Measurements from ENCODE around the gene SKAP2.

DNA sequence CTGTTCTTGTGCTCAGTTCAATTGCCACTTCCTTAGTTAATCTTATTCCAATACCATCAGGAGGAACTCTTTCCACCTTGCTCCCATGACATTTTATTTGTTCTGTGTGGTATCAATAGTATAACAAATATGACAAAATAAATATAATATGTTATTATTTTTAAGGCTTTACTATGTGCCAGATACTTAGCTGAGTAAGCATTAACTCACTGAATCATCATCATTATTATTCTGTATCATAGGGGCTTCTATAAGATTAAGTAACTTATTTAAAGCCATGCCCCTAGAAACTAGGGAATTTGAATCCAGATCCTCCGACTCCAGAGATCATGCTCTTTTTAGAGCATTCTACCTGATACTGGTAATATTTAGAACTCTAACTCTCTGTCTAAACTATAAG is 33.5 kb upstream of the SKAP2 start:
- TF ChIP-seq POLR2A (IDR thresholded peaks at IDR 0.05; ENCODE audit: low read length) (no peak), GATA1 (IDR thresholded peaks at IDR 0.05; ENCODE audit: low read depth, low read length) (no peak)

All from erythroblast (primary cell).